Measurements from ENCODE around the gene KBTBD2. TPM values are rescaled to one million over a fixed set of nuclear protein-coding genes. Genes with fewer than 3 reads are reported as not detected.
"Not testable (repeated sequence)": the region's sequence is repeated elsewhere in the genome, so short reads cannot be mapped to it uniquely, and the experiment has no call there.

KBTBD2 gene
- total RNA-seq, 1 donor from 2014 or later = 35.0 TPM

DNA sequence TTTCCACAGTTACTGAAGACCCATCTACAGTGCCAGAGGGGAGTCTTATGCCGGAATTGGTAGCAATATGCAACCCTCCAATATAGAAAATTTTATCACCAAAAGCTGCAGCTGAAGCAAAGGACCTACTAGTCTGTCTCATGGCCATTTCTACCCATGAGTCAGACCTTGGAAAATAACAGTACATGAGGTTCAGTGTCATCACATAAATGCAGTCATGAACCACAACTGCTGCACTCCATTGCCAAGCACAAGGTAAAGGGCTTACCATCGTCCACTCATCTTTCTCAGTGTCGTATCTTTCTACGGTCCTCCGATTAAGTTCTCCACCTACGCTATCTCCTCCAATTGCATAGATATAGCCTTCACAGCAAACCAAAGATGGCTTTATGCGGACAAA, 21.8 kb downstream of the KBTBD2 start:
- TF ChIP-seq, protein P1, sequence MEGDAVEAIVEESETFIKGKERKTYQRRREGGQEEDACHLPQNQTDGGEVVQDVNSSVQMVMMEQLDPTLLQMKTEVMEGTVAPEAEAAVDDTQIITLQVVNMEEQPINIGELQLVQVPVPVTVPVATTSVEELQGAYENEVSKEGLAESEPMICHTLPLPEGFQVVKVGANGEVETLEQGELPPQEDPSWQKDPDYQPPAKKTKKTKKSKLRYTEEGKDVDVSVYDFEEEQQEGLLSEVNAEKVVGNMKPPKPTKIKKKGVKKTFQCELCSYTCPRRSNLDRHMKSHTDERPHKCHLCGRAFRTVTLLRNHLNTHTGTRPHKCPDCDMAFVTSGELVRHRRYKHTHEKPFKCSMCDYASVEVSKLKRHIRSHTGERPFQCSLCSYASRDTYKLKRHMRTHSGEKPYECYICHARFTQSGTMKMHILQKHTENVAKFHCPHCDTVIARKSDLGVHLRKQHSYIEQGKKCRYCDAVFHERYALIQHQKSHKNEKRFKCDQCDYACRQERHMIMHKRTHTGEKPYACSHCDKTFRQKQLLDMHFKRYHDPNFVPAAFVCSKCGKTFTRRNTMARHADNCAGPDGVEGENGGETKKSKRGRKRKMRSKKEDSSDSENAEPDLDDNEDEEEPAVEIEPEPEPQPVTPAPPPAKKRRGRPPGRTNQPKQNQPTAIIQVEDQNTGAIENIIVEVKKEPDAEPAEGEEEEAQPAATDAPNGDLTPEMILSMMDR (IDR thresholded peaks at IDR 0.05; ENCODE audit: insufficient read depth, low read length, poor library complexity, severe bottlenecking) = no peak
- Histone ChIP-seq H3K27me3 (ENCODE audit: control insufficient read depth, insufficient read depth, low read length) (no peaks in the 10 kb centered on the region), H3K4me3 (ENCODE audit: low read depth, low read length) (no peak overlapping the region), H3K36me3 (ENCODE audit: control insufficient read depth, insufficient read depth, low read length) (no peaks in the 10 kb centered on the region)
- DNase-seq (ENCODE audit: low read depth) = no peak

DNA sequence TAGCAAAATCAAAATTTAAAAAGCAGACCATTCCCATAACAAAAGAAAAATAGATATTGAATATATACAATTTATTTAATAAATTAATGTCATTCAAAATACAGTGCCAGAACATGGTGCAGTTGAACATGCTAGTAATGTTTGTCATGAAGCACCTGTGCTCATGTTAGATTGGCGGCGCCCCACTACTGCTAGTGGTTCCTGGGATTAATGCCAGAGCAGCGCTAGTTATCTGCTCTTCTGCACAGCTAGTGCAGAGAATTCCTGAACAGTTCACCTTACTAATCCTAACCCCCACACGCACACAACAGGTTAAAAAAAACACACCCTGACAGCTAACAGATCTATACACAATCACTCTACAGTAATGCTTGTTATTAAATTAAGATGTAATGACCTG, 23.4 kb downstream of the KBTBD2 start:
- no peak for DNase-seq (ENCODE audit: low read depth)
- H3K4me3 ChIP-seq (ENCODE audit: low read depth, low read length) = no peak overlapping the region
- no peaks in the 10 kb centered on the region for H3K27me3 ChIP-seq (ENCODE audit: control insufficient read depth, insufficient read depth, low read length)
- H3K36me3 ChIP-seq (ENCODE audit: control insufficient read depth, insufficient read depth, low read length) = no peaks in the 10 kb centered on the region
- TF ChIP-seq, protein P1 (IDR thresholded peaks at IDR 0.05; ENCODE audit: insufficient read depth, low read length, poor library complexity, severe bottlenecking) = no peak

DNA sequence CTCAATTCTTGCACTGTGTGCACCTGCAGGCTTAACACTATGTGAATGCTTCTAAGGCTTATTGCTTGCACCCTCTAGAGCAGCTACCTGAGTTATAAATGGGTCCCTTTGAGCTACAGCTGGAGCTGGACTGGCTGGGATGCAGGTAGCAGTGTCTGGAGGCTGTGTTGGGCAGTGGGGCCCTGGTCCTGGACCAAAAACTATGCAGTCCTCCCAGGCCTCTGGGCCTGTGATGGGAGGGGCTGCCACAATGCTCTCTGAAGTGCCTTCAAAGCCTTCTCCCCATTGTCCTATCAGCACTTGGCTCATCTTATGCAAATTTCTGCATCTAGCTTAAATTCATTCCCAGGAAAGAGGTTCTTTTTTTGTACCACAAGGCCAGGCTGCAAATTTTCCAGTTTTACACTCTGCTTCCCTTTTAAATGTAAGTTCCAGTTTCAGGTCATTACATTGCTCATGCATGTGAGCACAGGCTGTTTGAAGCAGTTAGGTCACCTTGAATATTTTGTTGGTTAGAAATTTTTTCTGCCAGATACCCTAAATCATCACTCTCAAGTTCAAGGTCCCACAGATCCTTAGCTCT, 26.0 kb downstream of the KBTBD2 start:
- DNase-seq (ENCODE audit: low read depth) = no peak
- TF ChIP-seq, protein P1 (IDR thresholded peaks at IDR 0.05; ENCODE audit: insufficient read depth, low read length, poor library complexity, severe bottlenecking) = no peak
- no peaks in the 10 kb centered on the region for H3K27me3 ChIP-seq (ENCODE audit: control insufficient read depth, insufficient read depth, low read length)

DNA sequence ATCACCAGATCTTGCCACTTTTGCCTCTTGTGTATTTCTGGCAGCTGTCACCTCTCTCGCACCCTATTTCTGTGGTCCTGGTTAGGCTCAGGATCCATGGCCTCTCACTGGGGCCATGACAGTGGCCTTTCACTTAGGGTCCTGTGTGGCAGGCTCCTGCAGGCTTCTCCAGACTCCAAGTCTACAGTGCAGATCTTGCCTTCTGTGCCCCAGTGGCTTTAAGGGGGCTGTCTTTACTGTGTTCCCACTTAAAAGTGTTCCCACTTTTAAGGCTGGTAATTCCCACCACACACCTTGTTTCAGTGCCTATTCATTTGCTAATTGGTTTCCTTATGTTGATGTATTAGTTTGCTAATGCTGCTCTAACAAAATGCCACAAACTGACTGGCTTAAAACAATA, 27.7 kb downstream of the KBTBD2 start:
- DNase-seq (ENCODE audit: low read depth); H3K36me3 ChIP-seq (ENCODE audit: control insufficient read depth, insufficient read depth, low read length); H3K4me3 ChIP-seq (ENCODE audit: low read depth, low read length); H3K27me3 ChIP-seq (ENCODE audit: control insufficient read depth, insufficient read depth, low read length): not testable (repeated sequence)

More for the DNA sequence above, 26.0 kb downstream of the KBTBD2 start:
- Histone ChIP-seq H3K36me3 (ENCODE audit: control insufficient read depth, insufficient read depth, low read length) (no peaks in the 10 kb centered on the region), H3K4me3 (ENCODE audit: low read depth, low read length) (no peak overlapping the region)

DNA sequence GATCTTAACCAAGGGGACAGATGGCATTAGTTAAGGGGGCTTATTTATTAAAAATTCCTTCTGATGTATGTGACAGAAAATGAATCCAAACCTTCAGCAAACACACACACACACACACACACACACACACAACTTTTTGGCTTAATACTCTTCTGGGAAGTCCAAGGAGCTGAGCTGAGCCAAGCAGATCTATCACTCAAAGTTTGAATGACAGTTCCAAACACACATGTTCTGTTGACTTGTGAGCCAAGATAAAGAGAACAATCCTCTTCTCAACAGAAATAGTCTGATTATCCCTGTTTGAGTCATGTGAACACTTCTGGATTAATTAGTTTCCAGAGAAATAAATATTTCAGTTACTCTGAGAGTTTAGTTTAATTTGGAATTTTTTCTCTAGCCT, 31.5 kb downstream of the KBTBD2 start:
- Histone ChIP-seq H3K36me3 (ENCODE audit: control insufficient read depth, insufficient read depth, low read length) (no peaks in the 10 kb centered on the region), H3K4me3 (ENCODE audit: low read depth, low read length) (no peak overlapping the region), H3K27me3 (ENCODE audit: control insufficient read depth, insufficient read depth, low read length) (no peaks in the 10 kb centered on the region)
- DNase-seq (ENCODE audit: low read depth) = no peak
- TF ChIP-seq, protein P1 (IDR thresholded peaks at IDR 0.05; ENCODE audit: insufficient read depth, low read length, poor library complexity, severe bottlenecking) = no peak

DNA sequence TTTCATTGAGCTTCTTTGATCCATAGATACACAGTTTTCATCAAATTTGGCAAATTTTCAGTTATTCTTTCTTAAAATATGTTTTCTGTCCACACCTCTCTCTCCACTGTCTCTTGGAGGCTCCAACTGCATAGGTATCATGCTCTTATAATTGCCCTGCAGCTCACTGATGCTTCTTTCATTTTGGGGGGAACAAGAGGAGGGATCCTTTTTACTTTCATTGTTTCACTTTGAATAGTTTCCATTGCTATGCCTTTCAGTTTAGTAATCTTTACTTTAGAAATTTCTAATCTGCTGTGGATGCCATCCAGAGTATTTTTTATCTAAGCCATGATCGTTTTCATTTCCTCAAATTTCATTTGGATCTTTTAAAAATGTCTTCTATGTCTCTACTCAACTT, 32.9 kb downstream of the KBTBD2 start:
- Histone ChIP-seq H3K27me3 (ENCODE audit: control insufficient read depth, insufficient read depth, low read length) (no peaks in the 10 kb centered on the region), H3K4me3 (ENCODE audit: low read depth, low read length) (no peak overlapping the region), H3K36me3 (ENCODE audit: control insufficient read depth, insufficient read depth, low read length) (no peaks in the 10 kb centered on the region)
- DNase-seq (ENCODE audit: low read depth) = no peak
- TF ChIP-seq, protein P1 (IDR thresholded peaks at IDR 0.05; ENCODE audit: insufficient read depth, low read length, poor library complexity, severe bottlenecking) = no peak

DNA sequence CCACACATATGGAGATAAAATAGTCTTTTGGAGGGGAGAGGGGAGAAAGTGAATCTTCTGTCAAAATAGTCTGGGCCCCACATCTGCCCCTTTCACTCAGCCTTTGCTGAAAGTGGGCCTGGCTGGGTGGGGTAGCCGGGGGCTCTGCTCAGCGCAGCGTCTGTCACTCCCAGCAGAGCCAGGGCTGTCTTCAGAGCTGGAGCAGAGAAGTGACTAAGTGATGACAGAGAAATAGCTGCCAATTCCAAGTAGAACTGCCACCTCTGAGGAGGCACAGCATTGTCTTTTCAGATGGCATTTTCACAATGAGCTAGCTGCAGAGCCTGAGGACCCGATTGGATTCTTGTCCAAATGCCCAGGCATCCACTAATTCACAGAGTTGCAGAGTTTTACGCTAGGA, 34.5 kb downstream of the KBTBD2 start:
- not testable (repeated sequence) for H3K4me3 ChIP-seq (ENCODE audit: low read depth, low read length); DNase-seq (ENCODE audit: low read depth); H3K36me3 ChIP-seq (ENCODE audit: control insufficient read depth, insufficient read depth, low read length); H3K27me3 ChIP-seq (ENCODE audit: control insufficient read depth, insufficient read depth, low read length)

DNA sequence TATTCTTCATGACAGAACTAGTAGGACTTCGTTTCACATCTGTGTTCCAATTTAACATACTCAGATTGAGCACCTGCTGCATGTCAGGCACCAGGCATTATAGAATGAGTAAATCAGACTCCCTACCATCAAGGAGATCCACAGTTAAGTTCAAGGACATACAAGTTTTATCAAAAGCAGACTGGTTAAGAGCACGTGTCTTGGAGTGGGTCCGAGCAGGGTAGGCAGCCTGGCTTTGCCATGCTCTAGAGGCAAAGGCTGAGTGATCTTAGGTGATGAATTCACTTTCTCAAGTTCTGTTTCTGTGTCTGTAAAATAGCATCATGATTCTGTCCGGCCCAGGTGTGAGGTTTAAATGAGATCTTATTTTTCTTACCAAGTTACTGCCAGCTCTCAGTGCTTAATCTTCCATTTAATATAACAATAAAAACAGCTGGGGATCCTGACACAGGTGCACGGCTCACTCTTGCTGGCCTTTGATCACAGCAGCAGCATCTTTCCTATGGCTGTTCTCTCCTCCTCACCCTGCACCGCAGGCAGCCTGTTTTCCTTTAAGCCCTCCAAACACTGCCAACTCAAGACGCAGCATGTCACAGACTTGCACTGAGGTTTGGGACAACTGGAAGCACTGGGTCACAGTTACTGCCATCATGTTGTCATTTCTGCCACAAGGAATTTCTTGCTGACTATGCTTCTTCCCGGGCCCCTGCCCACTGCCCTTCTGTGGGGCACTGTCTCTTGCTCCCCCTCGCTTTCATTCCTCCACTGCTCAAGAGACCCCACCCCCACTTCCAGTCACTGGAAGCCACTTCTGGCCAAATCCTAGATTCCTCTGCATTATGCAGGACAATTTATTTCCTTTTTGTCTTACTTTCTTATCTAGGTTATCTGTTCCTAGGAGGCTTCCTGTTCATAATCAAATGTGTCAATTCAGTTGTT, 35.5 kb downstream of the KBTBD2 start:
- not testable (repeated sequence) for H3K4me3 ChIP-seq (ENCODE audit: low read depth, low read length); H3K36me3 ChIP-seq (ENCODE audit: control insufficient read depth, insufficient read depth, low read length); DNase-seq (ENCODE audit: low read depth); H3K27me3 ChIP-seq (ENCODE audit: control insufficient read depth, insufficient read depth, low read length)

DNA sequence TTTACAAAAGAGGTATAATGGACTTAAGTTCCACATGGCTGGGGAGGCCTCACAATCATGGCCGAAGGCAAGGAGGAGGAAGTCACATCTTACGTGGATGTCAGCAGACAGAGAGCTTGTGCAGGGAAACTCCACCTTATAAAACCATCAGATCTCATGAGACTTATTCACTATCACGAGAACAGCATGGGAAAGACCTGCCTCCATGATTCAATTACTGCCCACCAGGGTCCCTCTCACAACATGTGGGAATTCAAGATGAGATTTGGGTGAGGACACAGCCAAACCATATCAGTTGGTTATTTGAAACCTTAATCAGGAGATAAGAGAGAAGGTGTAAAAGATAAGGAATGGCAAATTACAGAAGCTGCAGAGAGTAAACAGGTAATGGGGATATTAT, 40.9 kb downstream of the KBTBD2 start:
- DNase-seq (ENCODE audit: low read depth); H3K4me3 ChIP-seq (ENCODE audit: low read depth, low read length); H3K36me3 ChIP-seq (ENCODE audit: control insufficient read depth, insufficient read depth, low read length); H3K27me3 ChIP-seq (ENCODE audit: control insufficient read depth, insufficient read depth, low read length): not testable (repeated sequence)
